Measurements from ENCODE around the gene SPPL3.

GRCh38 chr12:120922279-120922678, 18.1 kb upstream of the SPPL3 start:
- TF ChIP-seq, protein P1, sequence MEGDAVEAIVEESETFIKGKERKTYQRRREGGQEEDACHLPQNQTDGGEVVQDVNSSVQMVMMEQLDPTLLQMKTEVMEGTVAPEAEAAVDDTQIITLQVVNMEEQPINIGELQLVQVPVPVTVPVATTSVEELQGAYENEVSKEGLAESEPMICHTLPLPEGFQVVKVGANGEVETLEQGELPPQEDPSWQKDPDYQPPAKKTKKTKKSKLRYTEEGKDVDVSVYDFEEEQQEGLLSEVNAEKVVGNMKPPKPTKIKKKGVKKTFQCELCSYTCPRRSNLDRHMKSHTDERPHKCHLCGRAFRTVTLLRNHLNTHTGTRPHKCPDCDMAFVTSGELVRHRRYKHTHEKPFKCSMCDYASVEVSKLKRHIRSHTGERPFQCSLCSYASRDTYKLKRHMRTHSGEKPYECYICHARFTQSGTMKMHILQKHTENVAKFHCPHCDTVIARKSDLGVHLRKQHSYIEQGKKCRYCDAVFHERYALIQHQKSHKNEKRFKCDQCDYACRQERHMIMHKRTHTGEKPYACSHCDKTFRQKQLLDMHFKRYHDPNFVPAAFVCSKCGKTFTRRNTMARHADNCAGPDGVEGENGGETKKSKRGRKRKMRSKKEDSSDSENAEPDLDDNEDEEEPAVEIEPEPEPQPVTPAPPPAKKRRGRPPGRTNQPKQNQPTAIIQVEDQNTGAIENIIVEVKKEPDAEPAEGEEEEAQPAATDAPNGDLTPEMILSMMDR (IDR thresholded peaks at IDR 0.05) = no peak
- TF ChIP-seq EP300 (IDR thresholded peaks at IDR 0.05) = no peak
- TF ChIP-seq POLR2A (IDR thresholded peaks at IDR 0.05) = no peak

All from tibial nerve (tissue), 4 donors.